Smooth muscle cell (in vitro differentiated cells): ENCODE results near the gene TXNDC17. TPM values are rescaled to one million over a fixed set of nuclear protein-coding genes. Genes with fewer than 3 reads are reported as not detected.
"Not testable (repeated sequence)": the region's sequence is repeated elsewhere in the genome, so short reads cannot be mapped to it uniquely, and the experiment has no call there.

Experiments
- DNase-seq: peaks from one replicate; lab custom pipeline; 2025; ENCODE audit not compliant: unreplicated experiment; lab: John Stamatoyannopoulos, UW
- H2AFZ ChIP-seq: fragments of 200-600 bp; sonication (generic); 2 replicates; pipeline ENCODE4 v1.6.0; 2016; ENCODE audit warnings: antibody characterized with exemption, low read depth, mild to moderate bottlenecking
- H3F3A ChIP-seq: fragments of 200-600 bp; sonication (generic); 2 replicates; pipeline ENCODE4 v1.6.0; 2017; ENCODE audit warnings: antibody characterized with exemption, low read depth
- H3K27ac ChIP-seq: fragments of 200-600 bp; sonication (generic); 2 replicates; pipeline ENCODE4 v1.5.1; 2016; ENCODE audit warnings: low read depth, mild to moderate bottlenecking
- H3K27me3 ChIP-seq: fragments of 200-600 bp; sonication (generic); 2 replicates; pipeline ENCODE4 v1.6.1; 2016; ENCODE audit warnings: low read depth, mild to moderate bottlenecking
- H3K36me3 ChIP-seq: fragments of 200-600 bp; sonication (generic); 2 replicates; pipeline ENCODE4 v1.5.1; 2016; ENCODE audit warnings: low read depth
- H3K4me1 ChIP-seq: fragments of 200-600 bp; sonication (generic); 2 replicates; pipeline ENCODE4 v1.5.1; 2016; ENCODE audit warnings: low read depth
- H3K4me2 ChIP-seq: fragments of 200-600 bp; sonication (generic); 2 replicates; pipeline ENCODE4 v1.6.0; 2016; ENCODE audit warnings: mild to moderate bottlenecking
- H3K4me3 ChIP-seq: fragments of 200-600 bp; sonication (generic); 2 replicates; pipeline ENCODE4 v1.5.1; 2016; ENCODE audit warnings: mild to moderate bottlenecking
- H3K79me2 ChIP-seq: fragments of 200-600 bp; sonication (generic); 2 replicates; pipeline ENCODE4 v1.6.0; 2016; ENCODE audit warnings: low read depth, mild to moderate bottlenecking
- H3K9ac ChIP-seq: fragments of 200-600 bp; sonication (generic); 2 replicates; pipeline ENCODE4 v1.6.0; 2016; ENCODE audit warnings: low read depth
- H3K9me3 ChIP-seq: fragments of 200-600 bp; sonication (generic); replicated peaks from 2 replicates; pipeline ENCODE4 v1.5.1; 2016; ENCODE audit warnings: low read depth
- H4K20me1 ChIP-seq: fragments of 200-600 bp; sonication (generic); 2 replicates; pipeline ENCODE4 v1.6.0; 2016; ENCODE audit warnings: low read depth
- WGBS: methylation state at CpG from one replicate; pipeline ENCODE4 v1.1.7; 2016; ENCODE audit warnings: low lambda C conversion rate; 5-methylcytosine and 5-hydroxymethylcytosine counted together
- polyA plus RNA-seq: library from polyadenylated mRNA; unstranded; fragments of >200 nt; fragmentation: Nextera tagmentation; extraction: Ambion mirVana; gene quantifications from 2 replicates; pipeline ENCODE4 v1.2.1, GENCODE V29; 2016
- total RNA-seq: library from RNA; depleted of rRNA; stranded (reverse); fragments of >200 nt; gene quantifications from 2 replicates; pipeline ENCODE4 v1.2.3, GENCODE V29; 2014
- TF ChIP-seq, protein P1 (sequence below): fragments of 200-600 bp; sonication (generic); IDR thresholded peaks from 2 replicates; pipeline ENCODE4 v1.5.1; 2017; ENCODE audit warnings: borderline replicate concordance, mild to moderate bottlenecking, antibody characterized with exemption; ENCODE audit not compliant: insufficient read depth, poor library complexity, severe bottlenecking

The TXNDC17 gene
- total and polyA plus RNA-seq, 2 experiments from 2014 or later = 363 to 431 TPM

DNA sequence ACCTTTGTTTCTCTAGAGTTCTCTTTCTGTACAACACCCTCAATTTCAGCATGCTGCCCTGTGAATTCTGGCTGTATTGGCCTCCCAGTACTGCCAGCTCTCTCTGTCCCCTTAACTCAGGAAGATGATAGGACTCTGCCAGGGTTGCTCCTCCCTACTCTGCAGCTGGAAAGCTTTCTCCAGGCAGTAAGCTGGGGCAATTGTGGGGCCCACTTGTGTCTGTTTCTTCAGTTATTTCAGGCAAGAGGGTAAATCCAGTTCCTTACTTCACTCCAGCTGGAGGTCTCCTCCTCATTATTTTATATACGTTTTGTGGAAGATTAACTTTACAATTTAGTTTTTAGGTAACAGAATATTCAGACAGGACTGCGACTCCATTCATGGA lies 20.6 kb downstream of the TXNDC17 start:
- no peaks in the 10 kb centered on the region for H3K79me2 ChIP-seq
- H3K9me3 ChIP-seq = no peaks in the 10 kb centered on the region
- H3K27me3 ChIP-seq = peaks cover 45% of the 10 kb centered on the region
- TF ChIP-seq, protein P1, sequence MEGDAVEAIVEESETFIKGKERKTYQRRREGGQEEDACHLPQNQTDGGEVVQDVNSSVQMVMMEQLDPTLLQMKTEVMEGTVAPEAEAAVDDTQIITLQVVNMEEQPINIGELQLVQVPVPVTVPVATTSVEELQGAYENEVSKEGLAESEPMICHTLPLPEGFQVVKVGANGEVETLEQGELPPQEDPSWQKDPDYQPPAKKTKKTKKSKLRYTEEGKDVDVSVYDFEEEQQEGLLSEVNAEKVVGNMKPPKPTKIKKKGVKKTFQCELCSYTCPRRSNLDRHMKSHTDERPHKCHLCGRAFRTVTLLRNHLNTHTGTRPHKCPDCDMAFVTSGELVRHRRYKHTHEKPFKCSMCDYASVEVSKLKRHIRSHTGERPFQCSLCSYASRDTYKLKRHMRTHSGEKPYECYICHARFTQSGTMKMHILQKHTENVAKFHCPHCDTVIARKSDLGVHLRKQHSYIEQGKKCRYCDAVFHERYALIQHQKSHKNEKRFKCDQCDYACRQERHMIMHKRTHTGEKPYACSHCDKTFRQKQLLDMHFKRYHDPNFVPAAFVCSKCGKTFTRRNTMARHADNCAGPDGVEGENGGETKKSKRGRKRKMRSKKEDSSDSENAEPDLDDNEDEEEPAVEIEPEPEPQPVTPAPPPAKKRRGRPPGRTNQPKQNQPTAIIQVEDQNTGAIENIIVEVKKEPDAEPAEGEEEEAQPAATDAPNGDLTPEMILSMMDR = no peak
- no peak overlapping the region for H3K4me3 ChIP-seq
- no peaks in the 10 kb centered on the region for H4K20me1 ChIP-seq
- no peaks in the 10 kb centered on the region for H3F3A ChIP-seq
- no peaks in the 10 kb centered on the region for H3K4me1 ChIP-seq
- no peak overlapping the region for H2AFZ ChIP-seq
- no peak overlapping the region for H3K4me2 ChIP-seq
- no peak overlapping the region for H3K27ac ChIP-seq
- H3K36me3 ChIP-seq = no peaks in the 10 kb centered on the region
- no peak overlapping the region for H3K9ac ChIP-seq
- no peak for DNase-seq
- WGBS = 86% methylated on average over 2 of the region's 2 CpGs

DNA sequence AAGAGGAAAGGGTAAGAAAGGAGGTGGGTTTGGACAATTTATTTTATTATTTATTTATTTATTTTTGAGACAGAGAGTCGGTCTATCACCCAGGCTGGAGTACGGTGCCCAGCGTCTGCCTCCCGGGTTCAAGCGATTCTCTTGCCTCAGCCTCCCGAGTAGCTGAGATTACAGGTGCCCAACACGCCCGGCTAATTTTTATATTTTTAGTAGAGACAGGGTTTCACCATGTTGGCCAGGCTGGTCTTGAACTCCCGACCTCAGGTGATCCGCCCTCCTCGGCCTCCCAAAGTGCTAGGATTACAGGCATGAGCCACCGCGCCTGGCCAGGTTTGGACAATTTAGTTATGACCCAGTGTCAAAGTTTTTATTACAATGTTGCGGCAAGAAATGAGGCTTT lies 22.3 kb downstream of the TXNDC17 start:
- not testable (repeated sequence) for H3K9ac ChIP-seq, H3K4me3 ChIP-seq, H2AFZ ChIP-seq, H3K4me2 ChIP-seq, H3K27ac ChIP-seq, H3K79me2 ChIP-seq, H3K36me3 ChIP-seq, DNase-seq, H3K9me3 ChIP-seq, H3K4me1 ChIP-seq, H3F3A ChIP-seq, H4K20me1 ChIP-seq
- peaks cover 32% of the 10 kb centered on the region for H3K27me3 ChIP-seq
- 90% methylated on average over 14 of the region's 14 CpGs for WGBS

DNA sequence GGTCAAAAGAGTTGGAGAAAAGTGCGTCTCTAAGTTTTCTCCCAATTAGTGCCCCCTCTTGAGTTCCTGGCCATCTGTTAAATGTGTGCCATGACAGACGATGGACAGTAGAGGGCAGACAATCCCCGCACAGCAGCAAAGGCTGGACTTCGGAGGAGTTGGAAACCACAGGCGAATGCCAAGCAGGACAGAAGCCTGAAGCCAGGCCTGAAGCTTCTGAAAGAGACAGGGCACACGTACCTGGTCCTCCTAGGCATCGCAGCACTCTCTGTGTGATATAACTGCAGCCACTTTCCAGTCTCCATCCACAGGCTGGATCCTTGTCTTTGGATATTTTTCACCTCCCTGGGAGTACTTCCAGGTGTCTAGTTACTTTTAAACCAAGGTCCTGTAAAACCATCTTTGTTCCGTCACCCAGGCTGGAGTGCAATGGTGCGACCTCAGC lies 25.2 kb downstream of the TXNDC17 start:
- DNase-seq = peak; percentile 14
- WGBS = 21% methylated on average over 9 of the region's 9 CpGs

DNA sequence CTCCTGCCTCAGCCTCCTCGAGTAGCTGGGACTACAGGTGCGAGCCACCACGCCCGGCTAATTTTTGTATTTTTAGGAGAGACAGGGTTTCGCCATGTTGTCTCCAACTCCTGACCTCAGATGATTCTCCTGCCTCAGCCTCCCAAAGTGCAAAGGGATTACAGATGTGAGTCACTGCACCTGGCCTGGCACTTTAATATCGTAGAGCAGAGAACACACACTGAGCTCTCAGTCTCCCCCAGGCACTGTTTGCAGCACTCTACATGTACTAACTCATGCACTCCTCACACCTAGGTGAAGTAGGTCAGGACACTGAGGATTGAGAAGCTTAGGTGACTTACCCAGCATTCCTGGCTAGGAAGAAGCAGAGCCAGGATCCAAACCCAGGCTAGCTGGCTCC lies 25.7 kb downstream of the TXNDC17 start:
- Histone ChIP-seq H3K4me3 (no peak overlapping the region), H3K36me3 (no peaks in the 10 kb centered on the region), H4K20me1 (no peaks in the 10 kb centered on the region), H3F3A (no peaks in the 10 kb centered on the region), H3K79me2 (no peaks in the 10 kb centered on the region), H3K4me1 (no peaks in the 10 kb centered on the region), H3K9me3 (no peaks in the 10 kb centered on the region), H3K27me3 (peaks cover 17% of the 10 kb centered on the region), H3K27ac (no peak overlapping the region), H3K9ac (no peak overlapping the region), H2AFZ (no peak overlapping the region), H3K4me2 (no peak overlapping the region)
- no peak for DNase-seq
- TF ChIP-seq, protein P1 = no peak
- 90% methylated on average over 6 of the region's 6 CpGs for WGBS

More for the DNA sequence above, 25.2 kb downstream of the TXNDC17 start:
- TF ChIP-seq, protein P1 = peak; percentile 91
- Histone ChIP-seq H2AFZ (no peak overlapping the region), H3K27me3 (peaks cover 22% of the 10 kb centered on the region), H3K9me3 (no peaks in the 10 kb centered on the region), H3K4me3 (no peak overlapping the region), H3F3A (no peaks in the 10 kb centered on the region), H3K9ac (no peak overlapping the region), H3K79me2 (no peaks in the 10 kb centered on the region), H3K36me3 (no peaks in the 10 kb centered on the region), H3K27ac (no peak overlapping the region), H3K4me1 (no peaks in the 10 kb centered on the region), H4K20me1 (no peaks in the 10 kb centered on the region), H3K4me2 (no peak overlapping the region)
